ENCODE measurements around the gene ALDH1A2.

The ALDH1A2 gene

GRCh38 chr15:57910672-57911071 is 154.8 kb downstream of the ALDH1A2 start:
- in situ Hi-C loops (cut with HindIII; ENCODE audit: low sequenced_read_pairs), result no loop called here

DNA sequence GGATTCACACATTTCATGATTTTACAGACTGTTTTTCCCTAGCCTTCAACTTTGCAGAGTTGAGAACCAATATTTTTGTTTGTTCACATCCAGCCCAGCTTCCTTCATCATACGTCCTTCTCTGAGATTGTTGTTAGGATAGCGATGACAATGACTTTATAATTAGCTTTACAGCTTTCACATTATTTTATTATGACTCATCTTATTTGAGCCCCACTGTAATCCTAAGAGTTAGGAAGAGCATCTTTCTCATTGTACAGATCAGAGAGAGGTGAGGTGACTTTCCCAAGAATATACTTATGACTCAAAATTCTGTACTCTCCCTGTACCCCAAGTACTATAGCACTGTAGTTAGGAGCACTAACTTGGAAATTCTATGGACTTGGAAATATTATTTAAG is 156.1 kb downstream of the ALDH1A2 start:
- in situ Hi-C loops (cut with HindIII; ENCODE audit: low sequenced_read_pairs), result no loop called here

DNA sequence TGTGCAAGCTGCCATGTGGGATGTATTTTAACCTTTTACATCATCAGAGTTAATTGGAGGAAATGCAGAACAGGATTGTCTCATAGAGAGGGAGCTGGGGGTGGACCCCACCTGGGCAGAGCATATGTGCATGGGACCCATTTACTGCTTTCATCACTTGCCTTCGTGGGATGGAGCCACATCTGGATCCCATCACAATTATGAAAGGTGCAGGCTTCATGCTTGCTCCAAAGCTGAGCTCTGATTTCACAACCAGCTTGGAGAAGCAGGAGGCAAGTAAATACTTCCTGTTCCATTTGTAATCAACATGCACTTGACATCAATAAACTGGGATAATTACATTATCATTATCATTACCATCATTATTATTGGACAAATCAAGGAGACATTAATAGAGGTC is 161.9 kb downstream of the ALDH1A2 start:
- in situ Hi-C loops (cut with HindIII; ENCODE audit: low sequenced_read_pairs), result no loop called here
